IPS-18c (cell line): ENCODE data around the gene IL20RA.

ENCODE experiments used
- H3K4me3 ChIP-seq: 2 replicates; pipeline ENCODE4 v1.7.0; 2013; ENCODE audit warnings: low read depth, mild to moderate bottlenecking, low read length, moderate library complexity; ENCODE audit not compliant: insufficient read depth
- H3K9me3 ChIP-seq: one replicate; pipeline ENCODE4 v1.6.1; 2013; ENCODE audit warnings: mild to moderate bottlenecking, low read length, moderate library complexity; ENCODE audit not compliant: control insufficient read depth, insufficient read depth

IL20RA gene

GRCh38 chr6:137017081-137017480 is 27.7 kb downstream of the IL20RA start:
- H3K9me3 ChIP-seq, result no peaks in the 10 kb centered on the region
- no peak overlapping the region for H3K4me3 ChIP-seq

GRCh38 chr6:137016356-137016755 is 28.4 kb downstream of the IL20RA start:
- no peak overlapping the region for H3K4me3 ChIP-seq
- H3K9me3 ChIP-seq, result no peaks in the 10 kb centered on the region

GRCh38 chr6:137015943-137016342 is 28.8 kb downstream of the IL20RA start:
- Histone ChIP-seq H3K9me3 (no peaks in the 10 kb centered on the region), H3K4me3 (no peak overlapping the region)

- H3K9me3 ChIP-seq, result no peaks in the 10 kb centered on the region
- H3K4me3 ChIP-seq, result no peak overlapping the region
Measured at GRCh38 chr6:137013738-137014602, 30.8 kb downstream of the IL20RA start.

GRCh38 chr6:137013031-137013430 is 31.7 kb downstream of the IL20RA start:
- Histone ChIP-seq H3K4me3 (no peak overlapping the region), H3K9me3 (no peaks in the 10 kb centered on the region)

- H3K4me3 ChIP-seq, result no peak overlapping the region
- H3K9me3 ChIP-seq, result no peaks in the 10 kb centered on the region
Measured at GRCh38 chr6:137011406-137011805, 33.4 kb downstream of the IL20RA start.

GRCh38 chr6:137010128-137010718 is 34.5 kb downstream of the IL20RA start:
- Histone ChIP-seq H3K4me3 (no peak overlapping the region), H3K9me3 (no peaks in the 10 kb centered on the region)

- Histone ChIP-seq H3K9me3 (no peaks in the 10 kb centered on the region), H3K4me3 (no peak overlapping the region)
Measured at GRCh38 chr6:137008204-137008603, 36.6 kb downstream of the IL20RA start.

- Histone ChIP-seq H3K4me3 (no peak overlapping the region), H3K9me3 (no peaks in the 10 kb centered on the region)
Measured at GRCh38 chr6:137006056-137006455, 38.7 kb downstream of the IL20RA start.

GRCh38 chr6:137005073-137005472 is 39.7 kb downstream of the IL20RA start:
- Histone ChIP-seq H3K9me3 (no peaks in the 10 kb centered on the region), H3K4me3 (no peak overlapping the region)

- Histone ChIP-seq H3K4me3 (no peak overlapping the region), H3K9me3 (no peaks in the 10 kb centered on the region)
Measured at GRCh38 chr6:137002505-137002904, 42.3 kb downstream of the IL20RA start.

- Histone ChIP-seq H3K4me3 (peak overlapping the region; percentile 38), H3K9me3 (no peaks in the 10 kb centered on the region)
Measured at GRCh38 chr6:137001977-137002302, 42.8 kb downstream of the IL20RA start.

GRCh38 chr6:137001299-137001976 is 43.3 kb downstream of the IL20RA start:
- no peaks in the 10 kb centered on the region for H3K9me3 ChIP-seq
- peak overlapping the region; percentile 38 for H3K4me3 ChIP-seq

GRCh38 chr6:137000825-137001224 is 43.9 kb downstream of the IL20RA start:
- H3K4me3 ChIP-seq, result peak overlapping the region; percentile 16; the same call in 1 of the 2 replicates

GRCh38 chr6:136995521-136995920 is 49.2 kb downstream of the IL20RA start:
- no peak overlapping the region for H3K4me3 ChIP-seq
- no peaks in the 10 kb centered on the region for H3K9me3 ChIP-seq

More at GRCh38 chr6:137000825-137001224, 43.9 kb downstream of the IL20RA start:
- no peaks in the 10 kb centered on the region for H3K9me3 ChIP-seq

GRCh38 chr6:136994782-136995181 is 50.0 kb downstream of the IL20RA start:
- Histone ChIP-seq H3K9me3 (no peaks in the 10 kb centered on the region), H3K4me3 (no peak overlapping the region)

- Histone ChIP-seq H3K9me3 (no peaks in the 10 kb centered on the region), H3K4me3 (no peak overlapping the region)
Measured at GRCh38 chr6:136992113-136992512, 52.7 kb downstream of the IL20RA start.

GRCh38 chr6:136991646-136992045 is 53.1 kb downstream of the IL20RA start:
- no peaks in the 10 kb centered on the region for H3K9me3 ChIP-seq
- no peak overlapping the region for H3K4me3 ChIP-seq
